BJ (cell line): ENCODE results near the gene ATPAF1. TPM values are rescaled to one million over a fixed set of nuclear protein-coding genes. Genes with fewer than 3 reads are reported as not detected.

Experiments
- CTCF ChIA-PET: fragments of 350-600 bp; formaldehyde crosslinking; extraction: SDS; loops from one replicate; lab custom pipeline; 2021; ENCODE audit warnings: antibody characterized with exemption, inconsistent platforms; lab: Yijun Ruan, JAX
- POLR2A ChIA-PET: fragments of 300-600 bp; sonication (Branson Sonifier 250); formaldehyde crosslinking; extraction: SDS; loops from one replicate; lab custom pipeline; 2021; ENCODE audit warnings: antibody characterized with exemption; lab: Charles Lee
- DNase-seq: peaks from one replicate; pipeline ENCODE4 v3.0.0-alpha.2; 2011; ENCODE audit warnings: low read depth
- H3K27me3 ChIP-seq: 2 replicates; pipeline ENCODE4 v1.6.0; 2011; ENCODE audit warnings: low read length; ENCODE audit not compliant: control insufficient read depth, insufficient read depth
- H3K36me3 ChIP-seq: 2 replicates; pipeline ENCODE4 v1.5.1; 2011; ENCODE audit warnings: low read length; ENCODE audit not compliant: control insufficient read depth, insufficient read depth
- H3K4me3 ChIP-seq: 2 replicates; pipeline ENCODE4 v1.5.1; 2011; ENCODE audit warnings: low read depth, mild to moderate bottlenecking, control low read depth, low read length
- polyA plus RNA-seq: library from polyadenylated mRNA; depleted of rRNA; stranded (reverse); fragments of >200 nt; gene quantifications from 2 replicates; pipeline ENCODE4 v1.2.3, GENCODE V29; 2011
- TF ChIP-seq, protein P1 (sequence below): IDR thresholded peaks from 2 replicates; pipeline ENCODE4 v1.5.1; 2011; ENCODE audit warnings: low read depth, mild to moderate bottlenecking, control low read depth, inconsistent platforms, low read length, moderate library complexity; ENCODE audit not compliant: insufficient read depth

ATPAF1 gene
- polyA plus RNA-seq, 1 experiment: 37.0 TPM

DNA sequence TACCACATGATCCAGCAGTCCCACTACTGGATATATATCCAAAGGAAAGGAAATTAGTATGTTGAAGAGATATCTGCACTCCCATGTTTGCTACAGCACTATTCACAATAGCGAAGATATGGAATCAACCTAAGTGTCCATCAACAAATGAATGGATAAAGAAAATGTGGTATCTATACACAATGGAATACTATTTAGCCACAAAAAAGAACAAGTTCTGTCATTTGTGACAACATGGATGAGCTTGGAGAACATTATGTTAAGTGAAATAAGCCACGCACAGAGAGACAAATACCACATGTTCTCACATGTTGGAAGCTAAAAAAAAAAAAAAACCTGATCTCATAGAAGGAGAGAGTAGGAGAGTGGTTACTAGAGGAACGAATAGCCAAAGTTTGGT lies 17.7 kb downstream of the ATPAF1 start:
- H3K27me3 ChIP-seq: no peaks in the 10 kb centered on the region
- POLR2A ChIA-PET: no interaction called here
- CTCF ChIA-PET: interaction anchor here (1.0 kb wide), 1 partner anchor 47 kb away, joined by 3 read pairs; the partner anchor contains the start of gene MKNK1
- TF ChIP-seq, protein P1, sequence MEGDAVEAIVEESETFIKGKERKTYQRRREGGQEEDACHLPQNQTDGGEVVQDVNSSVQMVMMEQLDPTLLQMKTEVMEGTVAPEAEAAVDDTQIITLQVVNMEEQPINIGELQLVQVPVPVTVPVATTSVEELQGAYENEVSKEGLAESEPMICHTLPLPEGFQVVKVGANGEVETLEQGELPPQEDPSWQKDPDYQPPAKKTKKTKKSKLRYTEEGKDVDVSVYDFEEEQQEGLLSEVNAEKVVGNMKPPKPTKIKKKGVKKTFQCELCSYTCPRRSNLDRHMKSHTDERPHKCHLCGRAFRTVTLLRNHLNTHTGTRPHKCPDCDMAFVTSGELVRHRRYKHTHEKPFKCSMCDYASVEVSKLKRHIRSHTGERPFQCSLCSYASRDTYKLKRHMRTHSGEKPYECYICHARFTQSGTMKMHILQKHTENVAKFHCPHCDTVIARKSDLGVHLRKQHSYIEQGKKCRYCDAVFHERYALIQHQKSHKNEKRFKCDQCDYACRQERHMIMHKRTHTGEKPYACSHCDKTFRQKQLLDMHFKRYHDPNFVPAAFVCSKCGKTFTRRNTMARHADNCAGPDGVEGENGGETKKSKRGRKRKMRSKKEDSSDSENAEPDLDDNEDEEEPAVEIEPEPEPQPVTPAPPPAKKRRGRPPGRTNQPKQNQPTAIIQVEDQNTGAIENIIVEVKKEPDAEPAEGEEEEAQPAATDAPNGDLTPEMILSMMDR: no peak
- peaks cover 2% of the 10 kb centered on the region; the same call in 1 of the 2 replicates for H3K36me3 ChIP-seq
- DNase-seq: no peak
- H3K4me3 ChIP-seq: no peak overlapping the region

DNA sequence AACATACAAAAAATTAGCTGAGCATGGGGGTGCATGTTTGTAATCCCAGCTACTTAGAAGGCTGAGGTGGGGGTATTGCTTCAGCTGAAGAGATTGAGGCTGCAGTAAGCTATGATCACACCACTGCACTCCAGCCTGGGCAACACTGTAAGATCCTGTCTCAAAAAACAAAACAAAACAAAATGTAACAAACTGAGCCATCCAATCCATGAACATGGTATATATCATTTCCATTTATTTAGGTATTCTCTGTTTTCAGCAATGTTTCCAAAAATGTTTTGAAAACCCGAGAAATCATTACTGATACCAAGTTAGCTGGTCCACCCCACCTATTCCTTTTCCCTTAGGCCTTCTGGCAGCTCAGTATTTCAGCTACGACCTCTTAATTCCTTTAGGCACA lies 18.4 kb downstream of the ATPAF1 start:
- H3K36me3 ChIP-seq: peaks cover 2% of the 10 kb centered on the region; the same call in 1 of the 2 replicates
- H3K4me3 ChIP-seq: no peak overlapping the region
- TF ChIP-seq, protein P1: no peak
- no peaks in the 10 kb centered on the region for H3K27me3 ChIP-seq
- ChIA-PET CTCF (interaction anchor here (1.0 kb wide), 1 partner anchor 67 kb away, joined by 3 read pairs; no protein-coding TSS in a partner anchor), POLR2A (no interaction called here)
- DNase-seq: no peak

DNA sequence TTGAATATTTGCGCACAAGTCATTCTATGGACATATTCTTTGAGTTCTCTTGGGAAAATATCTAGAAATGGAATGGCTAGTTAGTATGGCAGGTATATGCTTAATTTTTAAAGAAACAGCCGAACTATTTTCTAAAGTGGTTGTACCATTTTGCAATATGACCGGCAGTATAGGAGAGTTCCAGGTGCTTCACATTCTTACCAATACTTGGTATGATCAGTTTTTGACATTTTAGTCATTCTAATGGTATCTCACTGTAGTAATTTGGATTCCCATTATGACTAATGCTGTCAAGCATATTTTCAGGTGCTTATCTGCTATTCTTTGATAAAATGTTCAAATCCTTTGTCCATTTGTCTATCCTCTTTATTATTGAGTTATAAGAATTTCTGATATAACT lies 20.6 kb downstream of the ATPAF1 start:
- ChIA-PET CTCF (interaction anchor here (0.6 to 1.5 kb wide), 2 partner anchors 25 to 33 kb away, joined by 3 to 5 read pairs; no protein-coding TSS in a partner anchor), POLR2A (no interaction called here)
- no peak for DNase-seq
- H3K36me3 ChIP-seq: peaks cover 2% of the 10 kb centered on the region; the same call in 1 of the 2 replicates
- TF ChIP-seq, protein P1: no peak
- H3K27me3 ChIP-seq: no peaks in the 10 kb centered on the region
- no peak overlapping the region for H3K4me3 ChIP-seq

DNA sequence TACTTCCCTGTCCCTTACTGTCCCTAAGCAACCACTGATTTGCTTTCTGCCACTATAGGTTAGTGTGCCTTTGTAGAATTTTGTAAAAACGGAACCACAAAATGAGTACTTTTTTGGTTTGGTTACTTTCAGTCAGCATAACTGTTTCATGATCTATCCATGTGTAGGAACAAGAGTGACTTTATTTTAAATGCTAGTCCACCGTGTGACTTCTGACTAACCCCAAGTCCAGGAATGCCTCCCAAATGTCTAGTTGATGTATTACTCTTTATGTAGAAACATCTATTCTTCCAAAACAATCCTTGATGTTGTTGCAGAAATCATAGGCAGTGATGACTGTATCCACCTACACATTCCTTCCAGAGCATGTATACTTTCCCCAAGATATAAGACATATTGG lies 21.3 kb downstream of the ATPAF1 start:
- H3K4me3 ChIP-seq: no peak overlapping the region
- TF ChIP-seq, protein P1: no peak
- CTCF ChIA-PET: no interaction called here
- no peaks in the 10 kb centered on the region for H3K27me3 ChIP-seq
- POLR2A ChIA-PET: interaction anchor here (0.6 kb wide), 1 partner anchor 855 kb away, joined by 3 read pairs; no protein-coding TSS in a partner anchor
- H3K36me3 ChIP-seq: peaks cover 2% of the 10 kb centered on the region; the same call in 1 of the 2 replicates
- no peak for DNase-seq

DNA sequence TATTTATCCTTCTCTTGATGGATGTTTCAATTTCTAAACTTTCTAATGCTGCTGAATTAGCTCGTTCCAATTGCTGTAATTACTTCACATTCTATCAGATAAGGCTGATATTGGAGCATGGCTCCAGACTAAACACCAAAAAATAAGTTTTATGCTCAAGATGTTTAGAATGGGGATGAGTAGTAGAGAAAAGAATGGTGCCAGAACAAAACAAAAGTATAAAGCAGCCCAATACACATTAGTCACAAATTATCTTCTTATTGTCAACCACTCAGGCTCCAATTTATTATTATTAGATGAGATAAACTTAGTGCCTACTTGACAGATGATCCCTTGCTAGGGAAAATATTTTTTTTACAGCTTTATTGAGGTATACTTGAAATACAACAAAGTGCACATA lies 21.8 kb downstream of the ATPAF1 start:
- Histone ChIP-seq H3K4me3 (no peak overlapping the region), H3K36me3 (peaks cover 2% of the 10 kb centered on the region; the same call in 1 of the 2 replicates), H3K27me3 (no peaks in the 10 kb centered on the region)
- ChIA-PET CTCF (no interaction called here), POLR2A (interaction anchor here (0.6 kb wide), 1 partner anchor 855 kb away, joined by 3 read pairs; no protein-coding TSS in a partner anchor)
- DNase-seq: no peak
- TF ChIP-seq, protein P1: no peak
